Suprapubic skin (tissue), 4 donors: ENCODE data around the gene GNB1L. TPM values are rescaled to one million over a fixed set of nuclear protein-coding genes. Genes with fewer than 3 reads are reported as not detected.

Source experiments
- DNase-seq, 2 donors: peaks; one replicate each; pipeline ENCODE4 v3.0.0-alpha.2; 2019; ENCODE audit warnings: low spot score in 2 of 2
- H3K27ac ChIP-seq: fragments of 200-600 bp; sonication (generic); one replicate; pipeline ENCODE4 v1.5.1; 2019
- H3K27me3 ChIP-seq: fragments of 200-600 bp; sonication (generic); one replicate; pipeline ENCODE4 v1.5.1; 2019
- H3K36me3 ChIP-seq: fragments of 200-600 bp; sonication (generic); one replicate; pipeline ENCODE4 v1.5.1; 2019
- H3K4me1 ChIP-seq: fragments of 200-600 bp; sonication (generic); one replicate; pipeline ENCODE4 v1.5.1; 2019
- H3K4me3 ChIP-seq: fragments of 200-600 bp; sonication (generic); one replicate; pipeline ENCODE4 v1.5.1; 2019; ENCODE audit warnings: mild to moderate bottlenecking
- H3K9me3 ChIP-seq: fragments of 200-600 bp; sonication (generic); one replicate; pipeline ENCODE4 v1.5.1; 2019
- CTCF ChIP-seq, 2 donors: fragments of 200-600 bp in 1 of 2; fragments of 450-650 bp in 1 of 2; sonication (generic) in 1 of 2; IDR thresholded peaks; one replicate each; pipeline ENCODE4 v1.5.1; 2016 to 2019; ENCODE audit warnings: antibody characterized with exemption in 2 of 2, mild to moderate bottlenecking in 1 of 2, moderate library complexity in 1 of 2
- EP300 ChIP-seq: sonication (generic); formaldehyde crosslinking; IDR thresholded peaks from one replicate; pipeline ENCODE4 v1.6.1; 2017; ENCODE audit warnings: antibody characterized with exemption
- POLR2A ChIP-seq, 2 donors: fragments of 450-650 bp; IDR thresholded peaks; one replicate each; pipeline ENCODE4 v1.6.1; 2017; ENCODE audit warnings: antibody characterized with exemption in 2 of 2, mild to moderate bottlenecking in 2 of 2, moderate library complexity in 2 of 2
- POLR2AphosphoS5 ChIP-seq, 3 donors: sonication (generic); formaldehyde crosslinking; IDR thresholded peaks; one replicate each; pipeline ENCODE4 v1.6.1; 2017; ENCODE audit warnings: antibody characterized with exemption in 3 of 3
- WGBS: methylation state at CpG from one replicate; pipeline ENCODE4 v1.1.5; 2018; 5-methylcytosine and 5-hydroxymethylcytosine counted together
- total RNA-seq, 4 donors: library from RNA; depleted of rRNA; stranded (reverse); fragments of >200 nt; gene quantifications; one replicate each; pipeline ENCODE4 v1.1.0, GENCODE V29; 2016

GNB1L gene
- total RNA-seq, 4 donors from 2014 or later = 6.3 to 14.6 (median 10.9) TPM

- no peaks in the 10 kb centered on the region for H3K9me3 ChIP-seq
- H3K36me3 ChIP-seq = no peaks in the 10 kb centered on the region
- no peaks in the 10 kb centered on the region for H3K4me1 ChIP-seq
- H3K27ac ChIP-seq = no peak overlapping the region
- peaks cover 2% of the 10 kb centered on the region for H3K27me3 ChIP-seq
- WGBS = no CpG with 5 or more reads among the region's 4 CpGs
- DNase-seq = no peak
- TF ChIP-seq EP300 (no peak), CTCF (IDR thresholded peaks at IDR 0.05) (no peak), POLR2A (IDR thresholded peaks at IDR 0.05) (no peak), POLR2AphosphoS5 (IDR thresholded peaks at IDR 0.05) (no peak)
- H3K4me3 ChIP-seq = no peak overlapping the region
These were observed 111.0 kb downstream of the GNB1L start for GRCh38 chr22:19743651-19744050.

- no peaks in the 10 kb centered on the region for H3K4me1 ChIP-seq
- TF ChIP-seq POLR2A (IDR thresholded peaks at IDR 0.05) (no peak), EP300 (no peak), POLR2AphosphoS5 (IDR thresholded peaks at IDR 0.05) (no peak), CTCF (IDR thresholded peaks at IDR 0.05) (no peak)
- H3K36me3 ChIP-seq = no peaks in the 10 kb centered on the region
- WGBS = 93% methylated on average over 4 of the region's 6 CpGs
- no peaks in the 10 kb centered on the region for H3K9me3 ChIP-seq
- H3K27me3 ChIP-seq = peaks cover 3% of the 10 kb centered on the region
- no peak overlapping the region for H3K4me3 ChIP-seq
- no peak overlapping the region for H3K27ac ChIP-seq
- no peak for DNase-seq
These were observed 111.6 kb downstream of the GNB1L start for GRCh38 chr22:19743081-19743480.

GRCh38 chr22:19742160-19743066 lies 112.3 kb downstream of the GNB1L start:
- Histone ChIP-seq H3K27ac (no peak overlapping the region), H3K36me3 (no peaks in the 10 kb centered on the region), H3K4me1 (no peaks in the 10 kb centered on the region), H3K4me3 (no peak overlapping the region), H3K9me3 (no peaks in the 10 kb centered on the region), H3K27me3 (peaks cover 3% of the 10 kb centered on the region)
- TF ChIP-seq POLR2A (IDR thresholded peaks at IDR 0.05) = no peak
- TF ChIP-seq POLR2AphosphoS5 (IDR thresholded peaks at IDR 0.05) = no peak
- TF ChIP-seq EP300 = no peak
- TF ChIP-seq CTCF (IDR thresholded peaks at IDR 0.05) = no peak
- no peak for DNase-seq
- 82% methylated on average over 16 of the region's 21 CpGs for WGBS

GRCh38 chr22:19741053-19741452 lies 113.6 kb downstream of the GNB1L start:
- no peak for DNase-seq
- TF ChIP-seq CTCF (IDR thresholded peaks at IDR 0.05) (no peak), POLR2AphosphoS5 (IDR thresholded peaks at IDR 0.05) (no peak), POLR2A (IDR thresholded peaks at IDR 0.05) (no peak), EP300 (no peak)
- H3K9me3 ChIP-seq = no peaks in the 10 kb centered on the region
- no peak overlapping the region for H3K4me3 ChIP-seq
- no peaks in the 10 kb centered on the region for H3K4me1 ChIP-seq
- no peak overlapping the region for H3K27ac ChIP-seq
- no peaks in the 10 kb centered on the region for H3K36me3 ChIP-seq
- 91% methylated on average over 6 of the region's 7 CpGs for WGBS
- H3K27me3 ChIP-seq = peaks cover 3% of the 10 kb centered on the region

GRCh38 chr22:19740586-19740985 lies 114.1 kb downstream of the GNB1L start:
- DNase-seq = no peak
- Histone ChIP-seq H3K4me1 (no peaks in the 10 kb centered on the region), H3K36me3 (no peaks in the 10 kb centered on the region), H3K27ac (no peak overlapping the region), H3K9me3 (no peaks in the 10 kb centered on the region), H3K27me3 (peaks cover 3% of the 10 kb centered on the region), H3K4me3 (no peak overlapping the region)
- no peak for TF ChIP-seq EP300
- no peak for TF ChIP-seq POLR2A (IDR thresholded peaks at IDR 0.05)
- TF ChIP-seq CTCF (IDR thresholded peaks at IDR 0.05) = no peak
- no peak for TF ChIP-seq POLR2AphosphoS5 (IDR thresholded peaks at IDR 0.05)
- WGBS = 70% methylated on average over 8 of the region's 15 CpGs
